GM12874 (cell line): ENCODE data around the gene CELF4.

Experiments
- TF ChIP-seq, protein P1 (sequence below): IDR thresholded peaks from 2 replicates; pipeline ENCODE4 v1.5.1; 2011; ENCODE audit warnings: low read depth, mild to moderate bottlenecking, control low read depth, low read length, moderate library complexity; ENCODE audit not compliant: insufficient read depth

The CELF4 gene

DNA sequence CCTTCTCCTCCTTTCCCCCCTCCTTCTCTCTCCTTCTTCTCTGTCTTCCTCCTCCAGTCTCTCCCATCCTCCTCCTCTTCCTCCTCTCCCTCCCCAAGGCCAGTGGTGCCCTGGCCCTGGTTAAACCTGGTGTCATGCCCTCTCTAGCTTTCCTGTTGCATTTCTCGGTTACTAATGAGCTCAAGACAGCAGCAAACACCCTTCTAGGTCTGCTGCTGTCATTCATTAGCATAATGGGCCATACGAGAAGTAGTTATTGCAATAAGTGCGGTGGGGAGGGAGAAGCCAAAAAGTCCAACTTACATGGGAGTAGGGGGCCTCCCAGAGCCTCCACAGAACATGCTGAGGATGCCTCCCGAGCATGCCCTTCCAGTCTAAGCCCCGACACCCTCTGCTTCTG is 177.2 kb downstream of the CELF4 start:
- TF ChIP-seq, protein P1, sequence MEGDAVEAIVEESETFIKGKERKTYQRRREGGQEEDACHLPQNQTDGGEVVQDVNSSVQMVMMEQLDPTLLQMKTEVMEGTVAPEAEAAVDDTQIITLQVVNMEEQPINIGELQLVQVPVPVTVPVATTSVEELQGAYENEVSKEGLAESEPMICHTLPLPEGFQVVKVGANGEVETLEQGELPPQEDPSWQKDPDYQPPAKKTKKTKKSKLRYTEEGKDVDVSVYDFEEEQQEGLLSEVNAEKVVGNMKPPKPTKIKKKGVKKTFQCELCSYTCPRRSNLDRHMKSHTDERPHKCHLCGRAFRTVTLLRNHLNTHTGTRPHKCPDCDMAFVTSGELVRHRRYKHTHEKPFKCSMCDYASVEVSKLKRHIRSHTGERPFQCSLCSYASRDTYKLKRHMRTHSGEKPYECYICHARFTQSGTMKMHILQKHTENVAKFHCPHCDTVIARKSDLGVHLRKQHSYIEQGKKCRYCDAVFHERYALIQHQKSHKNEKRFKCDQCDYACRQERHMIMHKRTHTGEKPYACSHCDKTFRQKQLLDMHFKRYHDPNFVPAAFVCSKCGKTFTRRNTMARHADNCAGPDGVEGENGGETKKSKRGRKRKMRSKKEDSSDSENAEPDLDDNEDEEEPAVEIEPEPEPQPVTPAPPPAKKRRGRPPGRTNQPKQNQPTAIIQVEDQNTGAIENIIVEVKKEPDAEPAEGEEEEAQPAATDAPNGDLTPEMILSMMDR, result no peak

DNA sequence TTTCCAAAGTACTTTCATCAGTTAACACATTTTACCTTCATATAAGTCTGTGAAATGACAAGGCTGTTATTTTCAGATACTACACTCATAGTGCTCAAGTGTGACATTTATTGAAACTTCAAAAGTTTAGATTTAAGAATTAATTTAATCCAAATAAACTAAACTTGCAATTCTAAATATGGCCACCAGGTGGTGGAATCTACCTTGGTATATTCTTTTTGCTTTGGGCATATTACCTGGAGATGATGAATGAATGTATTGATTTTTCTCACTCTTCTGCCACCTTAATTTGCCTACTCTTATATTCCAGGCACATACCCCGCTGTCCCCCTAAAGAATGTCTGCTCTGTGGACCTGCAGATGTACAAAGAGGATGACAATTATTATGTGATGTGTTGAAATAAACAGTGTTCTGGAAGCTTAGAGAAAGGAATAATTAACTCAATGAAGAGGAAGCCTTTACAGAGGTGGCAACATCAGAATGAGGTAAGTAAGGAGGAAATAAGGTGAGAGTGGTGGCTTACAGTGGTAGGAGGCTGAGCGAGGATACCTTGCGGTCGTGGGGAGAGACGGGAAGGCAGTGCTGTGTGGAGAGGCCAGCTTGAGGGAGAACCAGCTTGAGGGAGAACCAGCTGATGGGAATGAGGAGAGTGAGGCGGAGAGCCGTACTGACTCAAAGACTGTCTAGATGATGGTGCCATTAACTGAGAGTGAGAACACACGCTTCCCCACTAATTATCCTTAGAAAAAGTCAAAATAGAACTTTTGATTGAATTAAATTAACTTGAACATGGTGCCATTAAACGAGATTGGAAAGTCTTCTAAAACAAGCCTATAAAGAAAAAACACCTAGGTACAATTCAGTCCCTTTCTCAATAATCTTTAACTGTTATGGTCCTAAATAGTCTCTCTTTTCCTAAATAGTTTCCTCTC is 179.5 kb downstream of the CELF4 start:
- TF ChIP-seq, protein P1, result peak; percentile 14; the same call in 1 of the 2 replicates

- TF ChIP-seq, protein P1, result no peak
Measured at GRCh38 chr18:37383846-37384595, 181.6 kb downstream of the CELF4 start.

GRCh38 chr18:37383036-37383785 is 182.4 kb downstream of the CELF4 start:
- TF ChIP-seq, protein P1, result no peak

GRCh38 chr18:37381554-37381953 is 184.0 kb downstream of the CELF4 start:
- TF ChIP-seq, protein P1, result no peak

GRCh38 chr18:37380546-37381110 is 185.0 kb downstream of the CELF4 start:
- TF ChIP-seq, protein P1, result no peak
